ENCODE results near the gene PAPSS2. TPM values are rescaled to one million over a fixed set of nuclear protein-coding genes. Genes with fewer than 3 reads are reported as not detected.

Gene PAPSS2
- total RNA-seq, 1 experiment from 2014 or later = 22.1 TPM

DNA sequence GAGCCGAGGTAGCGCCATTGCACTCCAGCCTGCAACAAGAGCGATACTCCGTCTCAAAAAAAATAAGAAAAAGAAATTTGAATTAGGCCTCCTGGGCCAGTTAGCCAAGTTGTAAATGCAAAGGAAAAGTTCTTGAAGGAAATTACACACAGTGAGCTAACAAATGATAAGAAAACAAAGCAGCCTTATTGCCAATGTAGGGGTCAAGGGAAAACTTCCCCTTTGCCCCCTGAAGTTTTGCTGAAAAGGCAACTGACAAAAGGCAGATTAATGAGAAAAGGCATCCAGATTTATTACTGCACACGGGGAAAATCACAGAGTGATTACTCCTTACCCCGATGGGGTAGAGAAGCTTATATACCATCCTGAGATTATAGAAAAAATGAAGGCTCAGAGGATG lies 70.3 kb downstream of the PAPSS2 start:
- peaks cover 11% of the 10 kb centered on the region; the same call in 1 of the 2 replicates for H3K36me3 Mint-ChIP-seq
- POLR2A ChIA-PET = interaction anchor here (0.6 kb wide), 1 partner anchor 47 kb away, joined by 3 read pairs; no protein-coding TSS in a partner anchor
- CTCF ChIA-PET = no interaction called here
- no peak overlapping the region for H3K27ac Mint-ChIP-seq
- DNase-seq (ENCODE audit: low spot score) (no peak), ATAC-seq (no peak)
- peaks cover 6% of the 10 kb centered on the region; the same call in 1 of the 2 replicates for H3K9me3 Mint-ChIP-seq
- TF ChIP-seq ETV6 (CRISPR knock-in tag; IDR thresholded peaks at IDR 0.05) = no peak
- no peak overlapping the region for H3K4me3 Mint-ChIP-seq
- no peaks in the 10 kb centered on the region for H3K27me3 Mint-ChIP-seq (ENCODE audit: low read depth)
- H3K4me1 Mint-ChIP-seq = peaks cover 28% of the 10 kb centered on the region

GRCh38 chr10:87733081-87733480 lies 73.4 kb downstream of the PAPSS2 start:
- no peak overlapping the region for H3K27ac Mint-ChIP-seq
- no peak for ATAC-seq

More at GRCh38 chr10:87733081-87733480, 73.4 kb downstream of the PAPSS2 start:
- Mint-ChIP-seq H3K4me3 (no peak overlapping the region), H3K9me3 (peaks cover 6% of the 10 kb centered on the region; the same call in 1 of the 2 replicates), H3K36me3 (peaks cover 9% of the 10 kb centered on the region; the same call in 1 of the 2 replicates), H3K27me3 (ENCODE audit: low read depth) (no peaks in the 10 kb centered on the region), H3K4me1 (peaks cover 29% of the 10 kb centered on the region)
- POLR2A ChIA-PET = no interaction called here
- CTCF ChIA-PET = interaction anchor here (0.7 to 2.3 kb wide), 3 partner anchors 16 to 229 kb away, joined by 3 to 24 read pairs (median 14); partner anchors contain the start of gene MINPP1
- no peak for DNase-seq (ENCODE audit: low spot score)
- TF ChIP-seq ARID4B (CRISPR knock-in tag; IDR thresholded peaks at IDR 0.05; ENCODE audit: borderline replicate concordance) = no peak
- TF ChIP-seq, protein P1, sequence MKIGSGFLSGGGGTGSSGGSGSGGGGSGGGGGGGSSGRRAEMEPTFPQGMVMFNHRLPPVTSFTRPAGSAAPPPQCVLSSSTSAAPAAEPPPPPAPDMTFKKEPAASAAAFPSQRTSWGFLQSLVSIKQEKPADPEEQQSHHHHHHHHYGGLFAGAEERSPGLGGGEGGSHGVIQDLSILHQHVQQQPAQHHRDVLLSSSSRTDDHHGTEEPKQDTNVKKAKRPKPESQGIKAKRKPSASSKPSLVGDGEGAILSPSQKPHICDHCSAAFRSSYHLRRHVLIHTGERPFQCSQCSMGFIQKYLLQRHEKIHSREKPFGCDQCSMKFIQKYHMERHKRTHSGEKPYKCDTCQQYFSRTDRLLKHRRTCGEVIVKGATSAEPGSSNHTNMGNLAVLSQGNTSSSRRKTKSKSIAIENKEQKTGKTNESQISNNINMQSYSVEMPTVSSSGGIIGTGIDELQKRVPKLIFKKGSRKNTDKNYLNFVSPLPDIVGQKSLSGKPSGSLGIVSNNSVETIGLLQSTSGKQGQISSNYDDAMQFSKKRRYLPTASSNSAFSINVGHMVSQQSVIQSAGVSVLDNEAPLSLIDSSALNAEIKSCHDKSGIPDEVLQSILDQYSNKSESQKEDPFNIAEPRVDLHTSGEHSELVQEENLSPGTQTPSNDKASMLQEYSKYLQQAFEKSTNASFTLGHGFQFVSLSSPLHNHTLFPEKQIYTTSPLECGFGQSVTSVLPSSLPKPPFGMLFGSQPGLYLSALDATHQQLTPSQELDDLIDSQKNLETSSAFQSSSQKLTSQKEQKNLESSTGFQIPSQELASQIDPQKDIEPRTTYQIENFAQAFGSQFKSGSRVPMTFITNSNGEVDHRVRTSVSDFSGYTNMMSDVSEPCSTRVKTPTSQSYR (CRISPR knock-in tag; IDR thresholded peaks at IDR 0.05) = no peak
- TF ChIP-seq MXD4 (CRISPR knock-in tag; IDR thresholded peaks at IDR 0.05; ENCODE audit: borderline replicate concordance) = no peak
- no peak for TF ChIP-seq HMGA2 (CRISPR knock-in tag; IDR thresholded peaks at IDR 0.05)
- no peak for TF ChIP-seq NFYB (CRISPR knock-in tag; conservative IDR thresholded peaks at IDR 0.05; ENCODE audit: low read depth)
- no peak for TF ChIP-seq HMGXB4 (CRISPR knock-in tag; IDR thresholded peaks at IDR 0.05)
- no peak for TF ChIP-seq ERG (CRISPR knock-in tag; IDR thresholded peaks at IDR 0.05)
- no peak for TF ChIP-seq ZNF232 (CRISPR knock-in tag; IDR thresholded peaks at IDR 0.05)
- no peak for TF ChIP-seq CREM (CRISPR knock-in tag; IDR thresholded peaks at IDR 0.05)
- no peak for TF ChIP-seq SOX15 (CRISPR knock-in tag; IDR thresholded peaks at IDR 0.05)
- TF ChIP-seq RELA (CRISPR knock-in tag; IDR thresholded peaks at IDR 0.05; ENCODE audit: borderline replicate concordance) = no peak

Measured in WTC11 (cell line).